GM21576 (cell line): Measurements from ENCODE around the gene SPAG16.

ENCODE experiments used
- ATAC-seq: cut with Tn5 transposase; IDR thresholded peaks from one replicate; pipeline ENCODE4 v1.9.1; 2021; ENCODE audit warnings: mild to moderate bottlenecking, moderate library complexity; ENCODE audit not compliant: unreplicated experiment

The SPAG16 gene

DNA sequence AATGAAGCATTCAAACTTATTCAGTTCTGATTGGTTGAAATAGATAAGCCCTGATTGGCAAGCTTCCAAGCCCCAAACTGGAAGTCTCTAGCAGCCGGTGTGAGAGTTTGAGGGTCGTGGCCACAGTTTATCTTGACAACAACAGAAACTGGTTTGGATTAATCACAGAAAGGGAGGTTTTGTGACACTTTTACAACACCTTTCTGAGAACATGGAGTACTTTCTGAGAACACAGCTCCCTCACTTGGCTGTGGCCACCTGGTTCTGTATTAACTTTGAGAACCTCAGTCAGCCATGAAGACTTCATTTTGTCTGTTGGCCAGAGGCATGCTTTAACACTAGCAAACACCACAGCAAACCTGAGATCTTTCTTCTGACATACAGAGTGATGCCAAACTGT is 845.9 kb downstream of the SPAG16 start:
- no peak for ATAC-seq

- no peak for ATAC-seq
Observed at GRCh38 chr2:214135966-214136365, 851.7 kb downstream of the SPAG16 start.

- ATAC-seq = no peak
Observed at GRCh38 chr2:214138779-214139178, 854.5 kb downstream of the SPAG16 start.

- no peak for ATAC-seq
Observed at GRCh38 chr2:214139630-214140284, 855.5 kb downstream of the SPAG16 start.

DNA sequence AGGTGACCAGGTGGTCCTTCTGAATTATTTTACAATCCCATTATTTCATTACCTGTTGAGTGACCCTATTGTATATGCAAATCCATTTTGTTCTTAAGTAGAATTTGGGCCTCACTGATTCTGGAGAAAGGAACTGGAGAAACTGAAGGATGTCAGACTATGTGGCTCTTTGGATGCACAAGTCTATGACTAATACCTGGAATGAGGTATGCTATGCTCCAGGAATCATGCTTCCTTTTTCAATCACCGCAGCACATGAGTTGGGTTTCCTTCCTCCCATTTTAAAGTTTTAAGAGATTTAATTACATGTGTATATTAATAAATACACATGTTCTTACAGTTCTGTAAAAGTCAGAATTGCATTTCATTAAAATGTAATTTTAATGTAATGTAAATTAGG is 872.7 kb downstream of the SPAG16 start:
- ATAC-seq = no peak

DNA sequence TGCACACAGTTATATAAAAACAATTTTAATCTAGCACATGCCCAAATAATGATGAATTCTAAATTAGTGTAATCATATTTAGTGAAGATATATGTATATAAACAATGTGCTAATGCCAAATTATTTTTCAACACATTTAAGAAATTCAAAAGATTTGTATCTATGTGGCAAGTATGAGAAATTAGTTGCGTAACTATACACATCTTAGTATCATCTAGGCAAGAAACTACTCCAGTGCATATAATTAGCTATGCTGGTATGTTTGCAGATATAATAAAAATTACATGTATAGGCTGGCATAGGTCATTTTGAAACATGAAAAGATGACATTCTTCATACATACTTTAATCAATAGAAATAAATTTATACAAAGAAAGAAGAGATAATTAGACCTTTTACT is 874.6 kb downstream of the SPAG16 start:
- no peak for ATAC-seq

- ATAC-seq = no peak
Observed at GRCh38 chr2:214169281-214169680, 885.0 kb downstream of the SPAG16 start.

GRCh38 chr2:214169736-214170135 is 885.5 kb downstream of the SPAG16 start:
- no peak for ATAC-seq

DNA sequence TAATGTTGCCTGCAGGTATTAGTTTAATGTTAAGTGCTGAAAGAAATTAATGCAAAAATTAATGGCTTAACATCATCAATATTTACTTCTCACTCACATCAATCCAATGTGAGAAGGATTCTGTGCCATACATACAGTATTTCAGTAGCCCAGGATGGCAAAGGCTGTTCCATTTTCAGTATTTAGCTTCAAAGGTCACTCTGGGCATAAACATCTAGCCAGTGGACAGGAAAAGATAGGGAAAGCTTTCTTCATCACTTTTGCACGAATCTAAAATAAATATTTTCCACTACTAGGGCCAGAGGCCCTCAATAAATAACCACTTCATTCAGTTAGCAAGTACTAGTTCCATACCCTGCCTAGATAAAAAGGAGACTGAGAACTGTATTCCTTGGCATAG is 890.3 kb downstream of the SPAG16 start:
- no peak for ATAC-seq

GRCh38 chr2:214180071-214180470 is 895.8 kb downstream of the SPAG16 start:
- ATAC-seq = no peak

DNA sequence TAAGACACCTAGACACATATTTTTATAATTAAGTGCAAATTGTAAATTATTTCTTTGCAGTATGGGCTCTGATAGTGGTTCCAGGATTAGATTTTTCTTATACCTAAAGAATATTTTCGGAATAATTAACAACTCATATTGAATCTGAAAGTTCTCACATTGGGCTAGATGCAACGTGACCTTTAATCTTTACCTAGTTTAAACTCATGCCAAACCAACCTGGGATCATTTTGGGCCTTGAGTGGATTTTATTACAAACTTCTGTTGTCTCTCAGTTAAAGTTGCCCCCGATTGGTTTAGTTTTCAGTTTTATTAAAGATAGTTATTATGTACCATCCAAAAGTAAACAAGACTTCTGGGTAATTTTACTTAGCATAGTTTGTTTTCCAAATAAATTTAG is 896.4 kb downstream of the SPAG16 start:
- no peak for ATAC-seq

DNA sequence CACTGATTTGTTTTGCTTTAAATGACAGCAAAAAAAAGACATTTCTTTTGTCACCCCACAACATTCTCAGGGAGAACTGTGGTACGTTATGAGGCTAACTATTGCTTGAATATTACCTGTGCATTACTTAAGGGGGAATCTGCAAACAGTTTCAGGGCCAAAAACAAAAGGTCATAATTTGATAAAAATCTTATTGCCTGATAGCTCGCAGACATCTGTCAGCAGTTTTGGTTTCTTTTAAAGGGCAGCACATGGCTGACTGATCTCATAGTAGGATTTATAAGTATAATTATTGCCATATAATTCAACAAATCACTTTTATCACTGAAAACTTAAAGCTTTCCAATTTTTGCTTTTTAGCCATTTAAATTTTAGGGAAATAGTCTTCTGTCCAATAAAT is 900.2 kb downstream of the SPAG16 start:
- no peak for ATAC-seq

- ATAC-seq = no peak
Observed at GRCh38 chr2:214185546-214185945, 901.3 kb downstream of the SPAG16 start.

DNA sequence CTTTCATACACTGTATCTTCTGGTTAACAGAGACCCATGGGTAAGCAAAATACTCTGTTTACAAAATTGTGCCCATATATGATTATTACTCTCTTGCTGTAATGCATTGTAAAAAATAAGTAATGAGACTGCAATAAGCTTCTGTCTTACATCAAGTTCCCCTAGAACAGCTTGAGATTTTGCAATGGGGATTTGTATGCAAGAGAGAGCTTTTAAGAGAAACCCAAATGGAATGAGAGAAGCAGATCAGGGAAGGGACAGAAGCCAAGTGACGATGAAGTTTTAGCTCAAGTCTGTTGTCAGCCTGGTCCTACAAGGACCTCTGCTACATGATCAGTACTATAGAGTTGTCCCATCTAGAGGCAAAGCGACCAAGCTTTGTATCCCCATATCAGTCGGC is 908.4 kb downstream of the SPAG16 start:
- no peak for ATAC-seq

DNA sequence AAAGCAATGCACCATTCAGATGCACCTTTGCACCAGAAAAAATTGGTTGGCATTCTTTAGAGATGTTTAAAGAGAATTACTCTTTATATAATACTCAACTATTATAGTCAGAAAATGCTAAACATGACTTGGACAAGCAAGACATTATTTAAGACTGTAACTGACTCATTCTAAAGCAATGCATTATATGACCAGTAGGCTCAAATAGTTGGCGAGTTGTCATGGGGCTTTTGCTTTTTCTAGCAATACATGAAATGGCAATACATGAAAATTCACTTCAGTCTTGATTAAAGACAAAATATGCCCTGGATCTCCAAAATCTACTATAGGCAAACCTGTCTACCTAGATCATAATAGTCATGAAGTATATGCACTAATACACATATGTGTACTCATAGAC is 909.7 kb downstream of the SPAG16 start:
- no peak for ATAC-seq

DNA sequence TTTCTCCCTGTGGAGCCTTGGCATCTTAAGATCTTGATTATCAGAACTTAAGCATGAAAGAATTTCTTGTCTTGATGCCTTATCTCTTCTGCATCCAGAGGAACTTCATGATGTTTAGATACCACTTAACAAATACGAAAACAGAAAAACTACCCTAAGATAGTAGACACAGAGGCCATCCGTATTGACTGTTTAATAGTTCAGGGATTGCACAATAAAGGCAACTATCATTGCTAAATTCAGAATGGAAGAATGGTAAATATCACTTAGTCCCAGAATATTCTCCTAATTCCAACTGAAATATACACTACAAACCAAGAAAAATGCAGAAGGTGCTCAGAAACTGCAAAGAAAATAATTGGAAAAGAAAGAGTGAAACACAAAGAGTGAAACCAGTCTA is 912.0 kb downstream of the SPAG16 start:
- no peak for ATAC-seq

GRCh38 chr2:214201892-214202291 is 917.6 kb downstream of the SPAG16 start:
- ATAC-seq = no peak

GRCh38 chr2:214203214-214203613 is 919.0 kb downstream of the SPAG16 start:
- ATAC-seq = no peak

DNA sequence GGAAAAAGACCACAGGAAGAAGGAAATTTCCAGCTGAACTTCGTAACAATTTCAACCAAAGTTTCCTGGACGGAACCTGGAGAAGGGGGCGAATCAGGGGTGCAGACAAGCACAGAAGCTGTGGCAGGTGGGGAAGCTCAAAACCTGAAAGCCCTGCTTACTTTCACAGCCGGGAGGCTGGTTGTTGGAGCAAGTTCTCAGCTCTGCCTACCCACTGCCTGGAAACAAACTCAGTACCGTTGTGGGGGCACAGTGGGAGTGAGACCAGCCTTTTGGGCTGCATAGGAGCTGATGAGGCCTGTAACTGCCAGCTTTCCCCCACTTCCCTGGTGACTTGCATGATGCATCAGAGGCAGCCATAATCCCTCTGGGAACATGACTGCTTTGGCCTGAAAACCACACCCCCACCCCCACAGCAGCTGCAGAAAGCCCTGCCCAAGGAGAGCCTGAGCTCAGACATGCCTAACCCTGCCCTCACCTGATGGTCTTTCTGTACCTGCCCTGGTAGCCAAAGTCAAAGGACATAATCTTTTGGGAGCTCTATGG is 919.6 kb downstream of the SPAG16 start:
- ATAC-seq = no peak

GRCh38 chr2:214215107-214215506 is 930.8 kb downstream of the SPAG16 start:
- no peak for ATAC-seq

DNA sequence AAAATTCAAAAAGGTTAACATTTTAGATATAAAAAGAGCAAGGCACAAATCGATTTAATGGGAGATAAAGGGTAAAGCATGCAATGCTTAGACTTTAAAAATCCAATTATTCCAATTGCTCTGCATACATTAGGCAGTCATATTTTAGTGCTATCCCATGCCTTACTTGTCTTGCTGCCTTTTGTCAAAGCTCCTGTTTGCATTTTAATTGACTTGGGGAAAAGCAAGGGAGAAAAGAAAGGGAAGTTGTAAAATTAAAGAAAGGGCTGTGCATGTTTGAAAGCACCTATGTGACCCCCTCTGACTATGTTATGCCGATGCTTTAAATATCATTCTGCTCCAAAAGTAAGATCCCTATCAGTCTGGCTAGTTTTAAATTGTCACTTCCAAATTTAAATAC is 932.9 kb downstream of the SPAG16 start:
- no peak for ATAC-seq

- ATAC-seq = no peak
Observed at GRCh38 chr2:214217599-214217998, 933.3 kb downstream of the SPAG16 start.

DNA sequence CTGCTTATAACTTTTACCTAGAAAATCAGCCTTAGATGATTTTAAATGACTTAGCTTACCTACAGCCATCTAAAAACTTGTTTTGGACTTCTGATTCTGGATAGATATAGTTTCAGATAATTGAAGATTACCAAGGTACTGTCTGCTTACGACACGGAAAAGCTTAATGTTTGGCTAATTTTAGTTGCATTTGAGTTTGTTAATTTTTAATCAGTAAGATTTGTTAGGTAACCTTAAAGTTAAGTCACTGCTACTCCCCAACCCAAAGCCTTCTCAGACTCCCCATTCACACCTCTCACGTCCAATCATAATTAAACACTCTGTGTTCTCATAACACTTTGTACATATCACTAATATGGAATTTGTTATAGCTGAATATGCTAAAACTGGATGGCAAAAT is 936.0 kb downstream of the SPAG16 start:
- no peak for ATAC-seq
